ENCODE results near the gene KHNYN.

GRCh38 chr14:24459331-24459730, 29.6 kb downstream of the KHNYN start:
- no peak for TF ChIP-seq POLR2A (IDR thresholded peaks at IDR 0.05; ENCODE audit: low read depth, low read length)
- TF ChIP-seq POLR2AphosphoS5 (IDR thresholded peaks at IDR 0.05; ENCODE audit: low read depth, low read length): no peak
- no peak for TF ChIP-seq PAX5 (IDR thresholded peaks at IDR 0.05; ENCODE audit: insufficient read depth, low read length, severe bottlenecking)
- no peak for TF ChIP-seq TAF1 (IDR thresholded peaks at IDR 0.05; ENCODE audit: low read depth, low read length)
- no peak for TF ChIP-seq POU2F2 (IDR thresholded peaks at IDR 0.05; ENCODE audit: low read depth, low read length)
- no peak for TF ChIP-seq SPI1 (IDR thresholded peaks at IDR 0.05; ENCODE audit: low read depth, low read length)
